NK-92 (cell line): Measurements from ENCODE around the gene GANAB.
A peak's percentile ranks its signal among the peaks of the same experiment; 100 is the strongest.
"Not testable (repeated sequence)": the region's sequence is repeated elsewhere in the genome, so short reads cannot be mapped to it uniquely, and the experiment has no call there.

ENCODE experiments used
- DNase-seq: peaks from one replicate; lab custom pipeline; 2025; ENCODE audit not compliant: unreplicated experiment; lab: John Stamatoyannopoulos, UW

GANAB gene

DNA sequence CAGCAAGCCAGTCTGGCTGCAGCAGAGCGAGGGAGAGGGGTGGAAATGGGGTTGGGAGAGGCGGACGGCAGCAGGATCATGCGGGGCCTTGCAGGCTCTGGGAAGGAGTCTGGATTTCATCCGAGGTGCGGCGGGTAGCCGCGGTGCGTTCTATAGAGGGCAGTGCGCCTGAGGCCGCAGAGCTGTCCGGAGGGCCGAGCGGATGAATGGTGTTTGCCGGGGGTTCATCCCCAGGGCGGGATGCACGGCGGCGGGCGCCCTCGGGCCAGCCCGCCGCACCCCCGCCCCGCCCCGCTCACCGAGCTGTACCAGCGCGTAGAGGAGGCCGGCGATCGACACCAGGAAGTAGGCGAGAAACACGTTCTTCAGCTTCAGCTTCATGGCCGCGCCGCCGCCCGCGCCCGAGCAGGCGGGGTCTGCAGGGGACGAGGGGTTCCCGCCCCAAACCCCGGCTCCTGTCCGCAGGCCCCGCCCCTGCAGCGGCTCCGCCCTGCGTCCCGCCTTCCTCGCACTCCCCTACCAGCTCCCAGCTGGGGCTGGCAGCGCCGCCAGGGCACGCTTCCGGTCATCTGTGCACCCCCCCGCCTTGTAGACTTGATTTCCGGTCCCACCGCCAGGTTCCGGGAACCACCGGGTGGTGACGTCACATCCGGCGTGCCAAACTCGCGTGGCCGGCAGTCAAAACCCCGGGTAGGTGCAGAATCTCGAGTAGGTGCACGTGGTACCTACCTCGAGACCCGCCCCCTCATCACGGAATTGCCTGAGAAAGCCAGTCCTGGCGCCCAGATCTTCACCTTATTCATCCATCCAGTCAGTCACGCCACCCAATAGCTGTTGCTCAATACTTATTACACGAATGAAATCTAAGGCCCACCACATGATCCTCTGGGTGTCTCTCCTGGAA, 24.6 kb downstream of the GANAB start, which contains the start of gene B3GAT3:
Gene B3GAT3 (minus strand): TSS at position 420 of the 904 bp plus-strand sequence. CDS start 39 bp downstream, at position 381.
- DNase-seq, result peak; percentile 71

DNA sequence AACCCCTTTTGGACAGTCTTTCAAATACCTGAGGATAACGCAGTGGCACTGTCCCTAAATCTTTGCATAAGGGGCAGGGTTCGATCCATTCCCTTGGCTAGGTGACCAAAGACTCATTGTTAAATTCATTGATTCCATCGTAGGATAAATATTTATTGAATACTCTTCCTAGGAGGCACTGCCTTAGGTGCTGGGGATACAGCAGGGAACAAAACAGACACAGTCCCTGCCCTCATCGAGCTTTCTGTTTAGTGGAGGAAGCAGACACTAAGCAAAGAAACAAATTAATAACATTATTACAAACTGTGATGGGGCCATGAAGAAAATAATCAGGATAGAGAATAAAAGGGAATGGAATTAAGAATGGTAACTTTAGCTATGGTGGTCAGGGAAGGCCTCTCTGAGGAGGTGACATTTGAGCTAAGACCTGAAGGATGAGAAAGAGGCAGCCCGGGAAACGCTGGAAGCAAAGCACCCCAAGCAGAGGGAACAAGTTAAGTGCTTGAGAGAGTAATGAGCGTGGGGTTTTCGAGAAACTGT, 25.3 kb downstream of the GANAB start:
- DNase-seq, result no peak

DNA sequence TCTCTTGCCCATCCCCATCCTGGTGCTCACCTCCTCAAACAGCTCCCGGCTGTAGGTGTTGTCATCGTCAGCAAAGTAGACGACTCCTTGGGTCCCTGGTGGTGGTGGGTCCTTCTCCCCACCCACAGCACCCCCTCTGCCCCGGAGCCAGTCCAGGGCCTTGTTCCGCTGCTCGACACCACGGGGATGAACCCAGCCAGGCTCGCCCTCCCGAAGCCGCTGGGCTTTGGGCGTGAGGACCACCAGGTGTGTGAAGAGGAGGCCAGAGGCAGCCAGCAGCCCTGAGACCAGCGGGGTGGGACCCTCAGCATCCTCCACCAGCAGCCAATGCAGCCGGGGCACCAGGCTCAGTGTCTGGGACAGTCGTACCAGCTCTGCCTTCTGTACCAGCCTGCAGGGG, 29.5 kb downstream of the GANAB start:
- not testable (repeated sequence) for DNase-seq

DNA sequence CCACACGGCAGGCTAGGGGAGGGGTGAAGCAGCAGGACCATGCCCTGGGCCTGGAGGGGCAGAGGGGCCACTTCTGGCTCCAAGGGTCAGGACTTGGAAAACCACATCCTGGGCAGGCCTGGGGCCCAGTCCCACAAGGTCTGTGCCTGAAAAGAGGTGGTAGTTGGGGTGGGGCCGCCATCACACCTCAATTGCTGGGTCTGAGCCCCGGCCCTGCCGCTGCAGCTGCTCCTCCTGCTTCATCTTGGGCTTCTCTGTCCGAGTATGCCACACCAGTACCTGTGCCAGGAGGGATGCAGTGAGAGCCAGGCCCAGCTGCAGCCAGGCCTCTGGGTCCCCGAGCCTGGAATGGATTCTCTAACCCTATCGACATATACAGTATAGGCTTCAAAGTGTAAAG, 30.9 kb downstream of the GANAB start:
- no peak for DNase-seq

DNA sequence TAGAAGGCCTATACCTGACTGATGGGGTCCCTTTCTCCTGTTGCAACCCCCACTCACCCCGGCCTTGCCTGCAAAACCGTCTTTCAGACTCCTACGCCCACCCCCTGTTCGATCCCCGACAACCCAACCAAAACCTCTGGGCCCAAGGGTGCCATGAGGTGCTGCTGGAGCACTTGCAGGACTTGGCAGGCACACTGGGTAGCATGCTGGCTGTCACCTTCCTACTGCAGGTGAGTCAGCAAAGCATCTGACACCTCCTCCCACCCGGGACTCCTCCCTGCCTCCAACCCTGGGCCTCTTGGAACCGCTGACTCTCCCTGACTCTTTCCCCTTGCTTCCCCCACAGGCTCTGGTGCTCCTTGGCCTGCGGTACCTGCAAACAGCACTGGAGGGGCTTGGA, 32.1 kb downstream of the GANAB start:
- no peak for DNase-seq

DNA sequence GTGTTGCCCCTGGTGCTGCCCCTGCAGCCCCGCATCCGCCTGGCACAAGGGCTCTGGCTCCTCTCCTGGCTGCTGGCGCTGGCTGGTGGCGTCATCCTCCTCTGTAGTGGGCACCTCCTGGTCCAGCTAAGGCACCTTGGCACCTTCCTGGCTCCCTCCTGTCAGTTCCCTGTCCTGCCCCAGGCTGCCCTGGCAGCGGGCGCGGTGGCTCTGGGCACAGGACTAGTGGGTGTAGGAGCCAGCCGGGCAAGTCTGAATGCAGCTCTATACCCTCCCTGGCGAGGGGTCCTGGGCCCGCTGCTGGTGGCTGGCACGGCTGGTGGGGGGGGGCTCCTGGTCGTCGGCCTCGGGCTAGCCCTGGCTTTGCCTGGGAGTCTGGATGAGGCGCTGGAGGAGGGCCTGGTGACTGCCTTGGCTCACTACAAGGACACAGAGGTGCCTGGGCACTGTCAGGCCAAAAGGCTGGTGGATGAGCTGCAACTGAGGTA, 33.1 kb downstream of the GANAB start:
- no peak for DNase-seq

DNA sequence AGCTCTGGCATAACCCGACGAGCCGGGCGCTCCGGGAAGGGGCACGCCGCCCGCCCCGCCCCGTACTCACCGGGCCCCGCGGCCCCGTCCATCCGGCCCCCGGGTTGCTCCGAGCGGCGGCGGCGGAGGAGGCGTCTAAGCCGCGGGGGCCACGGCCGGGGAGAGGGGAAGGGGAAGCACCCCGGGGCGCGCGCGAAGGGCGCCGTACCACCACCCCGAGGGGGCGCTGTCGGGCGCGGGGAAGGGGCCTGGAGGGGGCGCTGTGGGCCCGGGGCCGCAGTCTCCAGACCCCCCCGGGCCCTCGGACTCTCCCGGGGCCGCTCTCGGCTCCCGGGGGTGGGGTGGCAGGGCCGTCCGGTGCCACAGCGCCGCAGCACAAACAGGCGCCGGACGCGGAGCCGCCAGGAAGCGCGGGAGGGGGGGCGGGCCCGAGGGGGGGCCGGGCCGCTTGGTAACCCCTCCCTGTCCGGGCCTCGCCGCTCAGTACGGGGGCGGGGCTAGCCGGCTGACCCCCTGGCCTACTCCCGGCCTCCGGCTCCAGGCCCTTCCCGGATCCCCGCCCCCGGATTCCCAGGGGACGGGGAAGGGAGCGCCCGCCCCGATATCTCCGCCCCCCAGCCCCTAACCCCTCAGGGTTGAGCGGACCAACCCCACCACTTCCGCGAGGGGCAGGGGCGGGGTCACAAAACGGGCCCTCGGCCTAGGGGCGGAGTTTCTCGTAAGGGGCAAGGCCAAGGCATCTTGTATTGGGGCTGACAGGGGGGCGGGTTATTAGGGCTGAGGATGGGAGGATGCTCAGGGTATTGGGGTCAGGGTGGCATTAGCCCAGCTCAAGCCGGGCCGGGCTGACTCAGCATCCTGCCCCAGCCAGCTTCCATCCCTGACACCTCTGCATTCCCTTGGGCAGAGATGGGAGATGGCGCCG, 33.8 kb downstream of the GANAB start, which contains the start of the genes EML3 and ROM1:
Gene EML3 (minus strand): TSS at position 410 of the 925 bp plus-strand sequence. CDS start 318 bp downstream, at position 92.
Gene ROM1 (plus strand): TSS at position 892 of the 925 bp plus-strand sequence. CDS start 25 bp downstream, at position 917.
- peak; percentile 29 for DNase-seq

DNA sequence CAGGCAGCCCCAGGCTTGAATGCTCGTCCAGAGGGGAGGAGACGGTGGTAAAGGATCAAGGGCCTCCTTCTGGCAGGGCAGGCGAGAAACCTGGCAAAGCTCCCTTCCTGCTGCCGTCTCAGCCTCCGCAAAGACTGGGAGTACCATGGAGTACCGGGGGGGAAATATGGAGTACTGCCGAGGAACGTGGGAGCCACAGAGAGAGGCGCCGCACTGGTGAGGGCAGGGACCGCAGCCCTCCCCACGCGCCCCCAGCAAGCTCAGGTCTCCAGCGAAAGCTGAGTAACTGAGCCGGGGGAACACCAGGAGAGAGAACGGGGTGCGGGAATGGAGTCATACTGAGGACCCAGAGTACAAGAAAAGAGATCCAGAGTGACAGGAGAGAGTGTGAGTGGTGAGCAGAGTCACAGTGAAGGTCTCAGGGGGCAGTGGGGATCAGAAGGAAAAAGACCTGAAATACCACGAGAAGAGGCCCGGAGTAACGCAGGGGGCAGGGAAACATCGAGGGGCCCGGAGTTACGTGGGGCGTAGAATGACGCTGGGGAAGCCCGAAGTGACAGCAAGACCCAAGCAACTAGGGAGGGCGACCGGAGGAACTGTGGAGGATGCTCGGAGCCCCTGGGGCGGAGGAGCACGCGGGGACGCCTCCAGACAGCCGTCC, 34.6 kb downstream of the GANAB start:
- no peak for DNase-seq

DNA sequence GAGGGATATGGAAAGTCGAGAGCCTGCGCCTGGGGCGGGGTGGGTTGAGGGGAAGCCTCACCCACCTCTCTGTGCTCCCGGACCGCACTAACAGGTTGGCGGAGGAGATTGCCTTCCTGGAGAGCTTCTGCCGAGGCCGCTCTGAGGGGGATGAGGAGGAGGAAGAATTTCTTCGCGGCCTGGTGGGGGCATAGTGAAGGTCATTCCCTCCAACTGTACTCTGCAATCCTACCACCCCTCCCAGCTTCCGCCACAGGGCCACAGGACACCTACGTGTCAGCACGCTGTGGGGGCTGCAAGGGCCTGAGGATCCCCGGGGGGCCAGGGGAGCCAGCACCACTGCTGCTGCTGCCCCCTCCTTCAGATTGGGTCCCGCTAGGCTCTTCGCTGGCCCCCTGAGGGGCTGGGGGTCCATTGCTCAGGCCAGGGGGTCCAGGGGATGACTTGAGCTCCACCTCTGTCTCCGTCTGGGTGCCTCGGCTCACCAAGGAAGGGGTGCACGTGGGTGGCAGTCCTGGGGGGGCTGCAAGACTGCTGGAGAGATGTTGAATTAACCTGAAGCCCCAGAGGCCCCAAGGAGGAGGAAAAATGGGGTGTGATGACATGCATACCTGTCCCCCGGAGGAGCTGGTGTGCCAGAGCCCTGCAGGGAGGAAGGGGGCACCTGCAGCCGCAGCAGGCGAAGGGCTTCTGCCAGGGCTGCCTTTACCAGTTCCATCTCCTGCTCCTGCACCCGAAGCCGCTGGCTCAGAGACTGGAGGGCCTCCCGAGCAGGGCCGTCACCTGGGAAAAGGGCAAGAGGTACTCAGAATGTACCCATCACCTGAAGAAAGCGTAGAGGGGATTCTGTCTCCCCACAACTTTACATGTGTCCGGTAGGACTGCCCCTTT, 35.4 kb downstream of the GANAB start:
- no peak for DNase-seq

DNA sequence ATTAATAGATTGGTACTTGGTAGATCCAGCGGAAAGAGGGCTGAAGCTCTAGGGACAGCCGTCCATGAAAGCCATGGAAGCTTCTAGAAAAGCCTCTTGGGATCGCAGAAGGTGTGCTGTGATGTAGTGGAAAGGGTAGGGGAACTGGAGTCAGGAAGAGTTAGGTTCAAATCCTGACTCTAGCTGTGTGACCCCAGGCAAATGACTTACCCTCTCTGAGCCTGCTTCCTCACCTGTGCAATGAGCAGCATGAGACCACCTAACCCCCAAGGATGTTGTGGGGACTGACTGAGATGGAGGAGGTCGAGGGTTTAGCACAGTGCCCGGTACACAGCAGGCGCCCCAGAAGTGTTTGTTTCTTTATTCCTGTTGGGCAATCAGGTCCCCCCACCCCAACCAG, 36.0 kb downstream of the GANAB start:
- no peak for DNase-seq

DNA sequence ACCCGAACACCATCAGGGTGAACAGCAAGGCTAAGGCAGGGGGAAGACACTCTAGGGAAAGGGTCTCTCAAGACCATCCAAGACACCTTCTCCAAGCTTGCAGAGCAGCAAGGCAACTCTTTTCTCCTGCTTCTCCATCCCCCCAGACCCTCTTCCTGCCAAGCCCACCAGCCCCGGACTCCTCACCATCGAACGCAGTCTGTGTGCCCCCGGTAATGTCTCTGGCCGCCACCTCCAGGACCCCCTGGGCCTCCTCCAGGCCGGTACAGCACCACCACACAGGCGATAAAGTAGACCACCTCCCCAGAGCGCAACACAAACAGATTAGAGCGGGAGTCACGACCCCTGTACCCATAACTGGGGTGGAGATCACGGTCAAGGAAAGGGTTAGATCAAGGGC, 37.6 kb downstream of the GANAB start:
- no peak for DNase-seq

DNA sequence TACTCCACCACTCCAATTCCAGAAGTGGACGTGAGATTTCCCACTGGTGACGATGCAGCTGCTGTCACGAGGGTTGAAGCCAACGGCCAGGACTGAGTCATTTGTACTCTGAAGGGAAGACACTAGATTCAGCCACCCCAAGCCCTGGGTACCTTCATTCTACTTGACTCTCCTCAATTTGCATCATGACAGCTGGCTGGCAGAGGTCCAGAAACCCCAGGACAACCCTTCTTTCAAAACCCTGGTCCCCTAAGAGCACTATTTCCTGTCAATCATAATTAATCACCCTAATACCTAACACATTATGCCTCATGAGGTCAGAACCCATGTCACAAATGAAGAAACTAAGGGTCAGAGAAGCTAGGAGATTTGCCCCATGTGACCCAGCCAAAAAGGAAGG, 38.7 kb downstream of the GANAB start:
- DNase-seq, result no peak

DNA sequence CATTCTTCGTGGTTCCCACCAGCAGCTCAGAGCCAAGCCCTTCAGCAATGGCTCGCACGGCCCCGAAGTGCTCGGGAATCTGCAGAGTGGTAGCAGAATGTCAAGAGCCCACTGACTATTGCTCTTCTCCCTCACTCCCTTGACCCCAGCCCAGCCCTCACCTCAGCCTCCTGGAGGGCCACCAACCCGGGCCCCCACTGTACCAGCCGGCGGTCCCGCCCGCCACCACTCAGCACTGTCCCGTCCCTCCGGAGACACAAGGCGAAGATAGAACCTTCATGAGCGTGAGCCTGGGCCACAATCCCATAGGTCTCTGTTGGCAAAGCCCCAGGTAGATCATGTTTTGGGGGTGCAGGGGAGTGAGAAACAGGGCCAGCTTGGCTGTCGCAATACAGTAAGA, 40.5 kb downstream of the GANAB start:
- no peak for DNase-seq

DNA sequence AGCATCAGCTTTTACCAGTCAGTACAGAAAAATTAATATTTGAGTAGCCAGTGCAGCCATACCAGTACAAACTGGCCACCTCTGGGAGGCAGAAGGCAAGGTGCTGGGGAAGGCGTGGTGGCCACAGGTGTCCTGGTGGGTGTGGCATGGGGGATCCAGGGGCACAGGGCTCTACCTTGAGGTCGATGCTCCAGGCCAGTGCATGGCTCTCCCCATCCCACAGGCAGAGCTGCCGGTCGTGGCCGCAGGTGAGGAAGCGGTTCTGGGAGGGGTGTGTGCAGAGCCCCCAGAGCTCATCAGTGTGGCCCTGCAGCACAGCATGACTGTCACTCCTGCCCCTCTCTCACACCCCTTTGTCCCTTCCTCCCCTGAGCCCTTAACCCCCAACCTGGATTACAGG, 40.9 kb downstream of the GANAB start:
- no peak for DNase-seq

DNA sequence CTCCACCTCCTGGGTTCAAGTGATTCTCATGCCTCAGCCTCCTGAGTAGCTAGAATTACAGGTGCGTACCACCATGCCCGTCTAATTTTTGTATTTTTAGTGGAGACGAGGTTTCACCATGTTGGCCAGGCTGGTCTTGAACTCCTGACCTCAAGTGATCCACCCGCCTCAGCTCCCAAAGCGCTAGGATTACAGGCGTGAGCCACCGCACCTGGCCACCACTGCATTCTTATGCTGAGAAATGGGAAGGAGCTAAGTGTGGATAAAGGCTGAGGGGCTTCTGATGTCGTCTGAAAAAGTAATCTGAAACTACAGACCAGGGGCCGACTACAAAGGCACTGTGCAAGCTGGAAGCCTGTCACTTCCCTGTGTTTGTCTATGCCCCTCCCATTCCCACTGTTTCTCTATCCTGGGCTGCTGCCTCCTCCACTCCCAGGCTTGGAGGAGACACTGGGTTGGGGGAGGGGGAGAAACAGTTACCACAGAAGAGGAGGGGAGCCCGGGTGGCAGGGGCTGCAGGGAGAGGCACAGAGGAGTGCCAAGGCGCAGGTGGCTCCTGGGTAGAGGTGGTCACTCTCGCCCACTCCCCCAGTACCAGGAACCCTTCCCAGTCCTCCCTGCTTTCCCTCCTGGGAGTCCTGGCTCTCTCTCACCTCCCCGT, 41.8 kb downstream of the GANAB start:
- no peak for DNase-seq

DNA sequence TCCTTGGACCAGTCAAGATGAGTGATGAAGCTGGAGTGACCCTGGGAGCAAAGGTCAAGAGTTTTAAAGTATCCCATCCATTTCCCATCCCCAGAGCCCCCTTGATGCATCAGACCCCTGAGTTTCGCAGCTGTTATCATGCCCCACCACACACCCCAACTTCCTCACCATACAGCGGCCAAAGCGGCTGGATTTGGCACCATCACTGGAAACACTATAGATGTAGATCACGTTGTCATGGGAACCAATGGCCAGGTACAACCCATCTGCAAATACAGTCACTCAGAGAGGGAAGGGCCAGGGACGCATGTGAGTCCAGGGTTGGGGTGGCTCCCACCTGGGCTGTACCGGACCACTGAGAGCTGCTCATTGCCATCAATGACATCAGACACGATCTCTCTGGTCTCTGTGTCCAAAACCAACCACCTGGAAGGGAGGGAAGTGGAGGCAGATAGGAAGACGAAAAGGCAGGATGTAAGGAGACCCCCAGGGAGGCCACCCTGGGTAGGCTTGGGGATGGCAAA, 42.6 kb downstream of the GANAB start:
- no peak for DNase-seq

DNA sequence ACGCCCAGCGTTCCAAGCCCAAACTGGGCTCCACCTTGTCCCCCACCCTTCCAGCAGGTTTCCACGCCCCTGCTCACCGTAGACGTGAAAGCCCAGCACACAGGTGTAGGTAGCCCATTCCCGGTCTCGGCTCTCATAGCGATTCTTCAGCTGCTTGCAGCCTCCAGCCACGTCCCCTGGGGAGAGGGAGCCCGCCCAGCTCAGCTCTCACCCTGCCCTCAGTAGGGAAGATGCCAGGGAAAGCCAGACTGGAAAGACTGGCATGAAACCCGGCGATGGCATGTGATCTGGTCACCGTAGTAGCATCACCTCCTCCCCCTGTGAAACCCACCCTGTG, 43.4 kb downstream of the GANAB start:
- no peak for DNase-seq

DNA sequence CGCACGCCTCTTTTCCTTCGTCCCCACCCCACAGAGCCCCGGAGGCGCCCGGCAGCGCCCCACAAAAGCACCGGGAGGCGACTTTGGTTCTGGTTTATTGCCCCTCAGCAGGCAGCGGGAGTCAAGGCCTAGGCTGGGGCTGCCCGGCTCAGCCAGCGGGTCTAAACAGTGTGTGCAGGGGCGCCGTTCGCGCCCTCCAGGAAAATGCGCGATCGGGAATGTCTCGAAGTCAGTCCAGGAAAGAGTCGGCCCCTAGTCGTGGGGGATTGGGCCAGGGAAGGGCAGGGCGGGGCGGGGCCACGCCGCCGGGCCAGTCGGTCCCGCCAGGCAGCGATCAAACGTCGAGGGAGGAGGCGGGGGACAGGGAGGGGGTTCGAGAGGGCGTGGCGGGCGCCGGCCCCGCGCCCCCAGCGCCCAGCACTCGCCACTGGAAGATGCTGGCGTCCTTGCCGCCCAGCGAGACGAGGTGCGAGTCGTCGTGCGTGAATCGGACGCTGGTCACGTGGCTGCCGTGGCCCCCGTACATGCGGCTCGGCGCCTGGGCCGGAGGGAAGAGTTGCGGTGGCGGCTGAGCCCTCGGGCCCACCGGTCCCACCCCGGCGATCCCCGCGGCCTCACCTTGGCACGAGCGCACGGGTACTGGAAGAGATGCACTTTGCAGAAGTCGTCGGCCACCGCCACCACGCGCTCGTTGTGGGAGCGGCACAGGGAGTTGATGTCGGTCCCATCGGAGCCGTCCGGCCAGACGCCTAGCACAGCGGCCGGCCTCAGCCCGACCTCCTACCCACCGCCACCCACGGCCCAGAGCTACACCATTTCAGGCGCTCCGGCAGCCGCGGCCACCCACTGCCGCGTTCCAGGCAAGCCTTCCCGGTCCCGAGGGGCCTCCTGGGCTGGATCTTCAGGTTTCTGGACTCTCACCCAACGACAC, 44.0 kb downstream of the GANAB start:
- DNase-seq, result no peak
